HG03135 (cell line): ENCODE data around the gene MMP17.
"Not testable (repeated sequence)": the region's sequence is repeated elsewhere in the genome, so short reads cannot be mapped to it uniquely, and the experiment has no call there.

Experiments used
- ATAC-seq: cut with Tn5 transposase; IDR thresholded peaks from one replicate; pipeline ENCODE4 v1.9.1; 2021; ENCODE audit warnings: mild to moderate bottlenecking, moderate library complexity; ENCODE audit not compliant: unreplicated experiment

Gene MMP17

GRCh38 chr12:131799828-131800593, 28.2 kb upstream of the MMP17 start:
- no peak for ATAC-seq

- no peak for ATAC-seq
Observed at GRCh38 chr12:131800594-131801135, 27.5 kb upstream of the MMP17 start.

GRCh38 chr12:131801254-131801866, 26.8 kb upstream of the MMP17 start:
- ATAC-seq = no peak

GRCh38 chr12:131803961-131804521, 24.2 kb upstream of the MMP17 start:
- ATAC-seq = no peak

GRCh38 chr12:131805421-131805820, 22.8 kb upstream of the MMP17 start:
- ATAC-seq = no peak

- ATAC-seq = no peak
Observed at GRCh38 chr12:131806674-131807073, 21.5 kb upstream of the MMP17 start.

- ATAC-seq = no peak
Observed at GRCh38 chr12:131808744-131809371, 19.3 kb upstream of the MMP17 start.

GRCh38 chr12:131809476-131810254, 18.5 kb upstream of the MMP17 start:
- ATAC-seq = not testable (repeated sequence)

- ATAC-seq = no peak
Observed at GRCh38 chr12:131810726-131811125, 17.5 kb upstream of the MMP17 start.

GRCh38 chr12:131815131-131815530, 13.1 kb upstream of the MMP17 start:
- ATAC-seq = no peak

- ATAC-seq = no peak
Observed at GRCh38 chr12:131816495-131816894, 11.7 kb upstream of the MMP17 start.

- no peak for ATAC-seq
Observed at GRCh38 chr12:131817241-131817640, 11.0 kb upstream of the MMP17 start.

GRCh38 chr12:131818821-131819585, 9.2 kb upstream of the MMP17 start:
- ATAC-seq = no peak

- no peak for ATAC-seq
Observed at GRCh38 chr12:131824450-131824849, 3.7 kb upstream of the MMP17 start.

- ATAC-seq = no peak
Observed at GRCh38 chr12:131825146-131825892, 2.9 kb upstream of the MMP17 start.

GRCh38 chr12:131826097-131826928, 1.9 kb upstream of the MMP17 start:
- no peak for ATAC-seq

- no peak for ATAC-seq
Observed at GRCh38 chr12:131828671-131829355, 620 bp downstream of the MMP17 start.

GRCh38 chr12:131829356-131829747, 1.2 kb downstream of the MMP17 start:
- no peak for ATAC-seq
